Measurements from ENCODE around the gene DENND6B.

Gene DENND6B

DNA sequence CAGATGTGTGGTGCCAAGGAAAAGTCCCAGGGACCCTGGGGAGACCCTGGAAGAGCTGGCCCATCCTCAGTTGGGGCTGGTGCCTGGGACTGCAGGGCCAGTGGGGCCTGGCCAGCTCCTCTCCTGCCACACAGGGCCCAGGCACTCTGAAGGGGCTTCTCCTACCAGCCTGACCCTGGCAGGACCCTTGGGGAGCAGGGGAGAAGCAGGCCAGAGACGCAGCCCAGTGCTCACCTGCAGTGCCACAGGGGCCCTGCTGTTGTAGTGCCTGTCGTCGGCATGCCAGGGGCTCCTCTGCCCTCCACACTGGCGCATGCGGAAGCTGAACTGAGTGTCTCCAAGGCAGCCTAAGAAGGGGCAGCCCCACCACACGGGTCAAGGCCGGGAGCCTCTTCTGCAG is 9.1 kb downstream of the DENND6B start:
- DNase-seq (ENCODE audit: low read depth): no peak
- TF ChIP-seq, protein P1, sequence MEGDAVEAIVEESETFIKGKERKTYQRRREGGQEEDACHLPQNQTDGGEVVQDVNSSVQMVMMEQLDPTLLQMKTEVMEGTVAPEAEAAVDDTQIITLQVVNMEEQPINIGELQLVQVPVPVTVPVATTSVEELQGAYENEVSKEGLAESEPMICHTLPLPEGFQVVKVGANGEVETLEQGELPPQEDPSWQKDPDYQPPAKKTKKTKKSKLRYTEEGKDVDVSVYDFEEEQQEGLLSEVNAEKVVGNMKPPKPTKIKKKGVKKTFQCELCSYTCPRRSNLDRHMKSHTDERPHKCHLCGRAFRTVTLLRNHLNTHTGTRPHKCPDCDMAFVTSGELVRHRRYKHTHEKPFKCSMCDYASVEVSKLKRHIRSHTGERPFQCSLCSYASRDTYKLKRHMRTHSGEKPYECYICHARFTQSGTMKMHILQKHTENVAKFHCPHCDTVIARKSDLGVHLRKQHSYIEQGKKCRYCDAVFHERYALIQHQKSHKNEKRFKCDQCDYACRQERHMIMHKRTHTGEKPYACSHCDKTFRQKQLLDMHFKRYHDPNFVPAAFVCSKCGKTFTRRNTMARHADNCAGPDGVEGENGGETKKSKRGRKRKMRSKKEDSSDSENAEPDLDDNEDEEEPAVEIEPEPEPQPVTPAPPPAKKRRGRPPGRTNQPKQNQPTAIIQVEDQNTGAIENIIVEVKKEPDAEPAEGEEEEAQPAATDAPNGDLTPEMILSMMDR (IDR thresholded peaks at IDR 0.05; ENCODE audit: low read depth, low read length): no peak
- no peak for TF ChIP-seq POLR2A (IDR thresholded peaks at IDR 0.05; ENCODE audit: extremely low read depth, insufficient read length)
- TF ChIP-seq MAX (IDR thresholded peaks at IDR 0.05; ENCODE audit: low read depth, low read length): no peak
- H3K4me3 ChIP-seq (ENCODE audit: low read depth, low read length): no peak overlapping the region

GRCh38 chr22:50317178-50317577 is 9.6 kb downstream of the DENND6B start:
- no peak for TF ChIP-seq POLR2A (IDR thresholded peaks at IDR 0.05; ENCODE audit: extremely low read depth, insufficient read length)
- TF ChIP-seq, protein P1 (IDR thresholded peaks at IDR 0.05; ENCODE audit: low read depth, low read length): no peak
- TF ChIP-seq MAX (IDR thresholded peaks at IDR 0.05; ENCODE audit: low read depth, low read length): no peak
- TF ChIP-seq MYC (IDR thresholded peaks at IDR 0.05; ENCODE audit: low read depth, low read length): no peak
- no peak overlapping the region for H3K4me3 ChIP-seq (ENCODE audit: low read depth, low read length)
- DNase-seq (ENCODE audit: low read depth): no peak

DNA sequence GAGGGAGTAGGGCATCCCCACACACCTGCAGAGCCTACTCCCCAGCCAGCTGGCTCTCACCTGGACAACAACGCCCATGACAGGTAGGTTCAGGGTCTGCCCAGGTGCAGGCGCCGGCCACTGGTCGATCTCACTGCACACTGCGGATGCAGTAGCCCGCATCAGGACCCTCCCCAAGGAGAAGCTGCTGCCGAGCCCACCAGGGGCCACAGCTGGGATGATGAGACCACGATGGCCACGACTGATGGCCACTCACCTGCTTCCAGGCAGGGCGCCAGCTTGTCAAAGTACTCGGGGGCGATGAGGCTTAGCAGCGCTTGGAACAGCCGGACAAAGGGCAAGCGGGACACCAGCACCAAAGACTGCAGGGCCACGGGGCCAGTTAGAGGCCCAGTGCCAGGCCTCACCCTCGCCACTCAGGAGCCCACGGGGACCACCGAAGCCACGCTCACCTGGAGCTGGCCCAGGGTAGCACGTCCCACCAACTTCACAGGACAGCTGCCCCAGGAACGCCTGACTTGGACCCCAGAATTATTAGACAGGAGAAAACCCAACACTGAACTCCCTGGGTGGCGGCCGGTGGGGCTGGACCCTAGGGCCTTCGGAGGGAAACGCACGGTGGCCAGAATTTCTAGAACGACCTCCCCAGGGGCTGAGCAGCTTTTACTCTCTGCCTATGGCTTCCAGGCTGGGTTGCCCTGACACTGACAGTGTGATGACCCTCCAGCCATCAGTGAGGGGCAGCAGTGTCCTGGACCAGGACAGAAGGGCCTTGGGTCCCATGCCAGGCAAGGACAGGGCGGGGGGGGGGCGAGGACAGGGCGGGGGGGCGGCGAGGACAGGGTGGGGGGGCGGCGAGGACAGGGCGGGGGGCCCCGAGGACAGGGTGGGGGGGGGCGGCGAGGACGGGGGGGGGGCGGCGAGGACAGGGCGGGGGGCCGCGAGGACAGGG is 10.4 kb downstream of the DENND6B start:
- no peak for DNase-seq (ENCODE audit: low read depth)
- no peak overlapping the region for H3K4me3 ChIP-seq (ENCODE audit: low read depth, low read length)
- TF ChIP-seq MAX (IDR thresholded peaks at IDR 0.05; ENCODE audit: low read depth, low read length) (no peak), MYC (IDR thresholded peaks at IDR 0.05; ENCODE audit: low read depth, low read length) (no peak), POLR2A (IDR thresholded peaks at IDR 0.05; ENCODE audit: extremely low read depth, insufficient read length) (no peak)
- TF ChIP-seq, protein P1 (IDR thresholded peaks at IDR 0.05; ENCODE audit: low read depth, low read length): no peak

GRCh38 chr22:50315289-50316113 is 11.3 kb downstream of the DENND6B start:
- no peak overlapping the region for H3K4me3 ChIP-seq (ENCODE audit: low read depth, low read length)
- DNase-seq (ENCODE audit: low read depth): no peak
- TF ChIP-seq, protein P1 (IDR thresholded peaks at IDR 0.05; ENCODE audit: low read depth, low read length): no peak
- TF ChIP-seq MYC (IDR thresholded peaks at IDR 0.05; ENCODE audit: low read depth, low read length): no peak
- TF ChIP-seq MAX (IDR thresholded peaks at IDR 0.05; ENCODE audit: low read depth, low read length): no peak
- no peak for TF ChIP-seq POLR2A (IDR thresholded peaks at IDR 0.05; ENCODE audit: extremely low read depth, insufficient read length)

DNA sequence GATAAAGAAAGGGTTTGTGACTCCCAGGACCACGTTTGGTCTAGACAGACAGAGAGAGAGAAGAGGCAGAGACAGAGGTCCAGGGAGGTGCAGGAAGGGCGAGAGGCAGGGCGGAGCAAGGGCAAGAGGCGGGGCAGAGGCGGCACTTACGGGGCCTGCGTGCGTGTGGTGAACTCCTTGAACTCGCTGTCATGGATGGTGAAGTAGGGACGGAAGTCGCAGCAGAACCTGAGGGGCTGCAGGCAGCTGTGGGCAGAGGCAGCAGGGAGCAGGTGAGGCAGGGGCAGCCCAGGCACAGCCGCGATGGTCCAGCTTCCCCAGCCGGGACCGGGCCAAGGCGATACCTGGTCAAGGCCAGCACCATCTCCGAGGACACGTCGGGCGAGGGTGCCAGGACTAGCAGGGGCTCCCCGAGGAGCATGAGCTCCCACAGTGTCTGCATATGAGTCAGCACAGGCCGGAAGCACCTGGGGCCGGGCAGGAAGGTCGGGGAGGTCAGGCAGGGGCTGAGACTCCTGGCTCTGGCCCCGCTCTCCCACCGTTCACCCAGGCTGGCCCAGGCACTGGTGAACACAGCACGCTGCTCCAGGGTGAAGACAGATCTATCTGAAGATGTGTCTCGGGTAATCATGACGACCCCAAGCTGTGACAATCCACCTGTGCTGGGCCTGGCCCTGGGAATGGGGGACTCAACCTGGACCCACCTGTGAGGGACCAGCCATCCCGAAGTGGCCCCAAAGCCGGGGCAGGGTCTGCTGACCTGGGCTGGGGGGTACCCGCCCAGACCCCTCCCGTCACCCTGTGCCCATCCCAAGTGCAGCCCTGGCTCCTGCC is 12.1 kb downstream of the DENND6B start:
- DNase-seq (ENCODE audit: low read depth): peak; percentile 80
- H3K4me3 ChIP-seq (ENCODE audit: low read depth, low read length): no peak overlapping the region
- TF ChIP-seq MAX (IDR thresholded peaks at IDR 0.05; ENCODE audit: low read depth, low read length) (0 out of 2 replicates have a peak, but pooled peaks have one; percentile 37), MYC (IDR thresholded peaks at IDR 0.05; ENCODE audit: low read depth, low read length) (no peak)
